Endothelial cell of umbilical vein (primary cell): ENCODE measurements around the gene SH3PXD2B. TPM values are rescaled to one million over a fixed set of nuclear protein-coding genes. Genes with fewer than 3 reads are reported as not detected.

Source experiments
- BruUV-seq: library from RNA; stranded (reverse); fragments of 400-500 nt; replicated peaks from 2 replicates; lab custom pipeline; 2021; lab: Mats Ljungman, UMichigan
- CTCF ChIA-PET: fragments of 300-600, 350-600 bp; sonication (Branson Sonifier 250); formaldehyde crosslinking; loops from one replicate; lab custom pipeline; 2021; ENCODE audit warnings: antibody characterized with exemption, inconsistent platforms; lab: Charles Lee
- POLR2A ChIA-PET: fragments of 300-600, 350-600 bp; sonication (Branson Sonifier 250); formaldehyde crosslinking; loops from one replicate; lab custom pipeline; 2021; ENCODE audit warnings: antibody characterized with exemption, inconsistent platforms; lab: Charles Lee
- DNase-seq: peaks from one replicate; pipeline ENCODE4 v3.0.0-alpha.2; 2011; ENCODE audit warnings: low read depth, low spot score
- FAIRE-seq: peaks from 2 replicates; lab custom pipeline; 2011; peaks lifted over from hg19 to GRCh38; lab: Jason Lieb, UNC
- H2AFZ ChIP-seq: 2 replicates; pipeline ENCODE4 v1.6.0; 2012; ENCODE audit warnings: low read depth, low read length, control low read depth, inconsistent platforms
- H3K27ac ChIP-seq: 2 replicates; pipeline ENCODE4 v1.5.1; 2011; ENCODE audit warnings: low read depth, mild to moderate bottlenecking, control low read depth, low read length, moderate library complexity; ENCODE audit not compliant: insufficient read depth
- H3K27me3 ChIP-seq, 2 experiments: 2 replicates each; pipeline versions ENCODE4 v1.6.0 to v1.6.1; 2011; ENCODE audit warnings: low read length in 2 of 2, mixed read lengths in 1 of 2; ENCODE audit not compliant: control insufficient read depth in 2 of 2, insufficient read depth in 2 of 2
- H3K36me3 ChIP-seq, 2 experiments: 2 replicates in 1 of 2; 3 replicates in 1 of 2; pipeline ENCODE4 v1.5.1; 2011; ENCODE audit warnings: low read length in 2 of 2, mild to moderate bottlenecking in 1 of 2, moderate library complexity in 1 of 2; ENCODE audit not compliant: control insufficient read depth in 2 of 2, insufficient read depth in 2 of 2; ENCODE audit errors: extremely low read depth in 1 of 2
- H3K4me1 ChIP-seq: 3 replicates; pipeline ENCODE4 v1.5.1; 2011; ENCODE audit warnings: mild to moderate bottlenecking, low read length; ENCODE audit not compliant: control insufficient read depth, insufficient read depth; ENCODE audit errors: extremely low read depth
- H3K4me2 ChIP-seq: 2 replicates; pipeline ENCODE4 v1.6.1; 2011; ENCODE audit warnings: low read length, control low read depth, mixed read lengths; ENCODE audit not compliant: insufficient read depth
- H3K4me3 ChIP-seq, 3 experiments: fragments of 200-600 bp in 1 of 3; sonication (generic), shearing (Covaris generic) in 1 of 3; replicated peaks in 1 of 3; 2 replicates each; pipeline ENCODE4 v1.5.1; 2011 to 2016; ENCODE audit warnings: control low read depth in 3 of 3, low read length in 3 of 3, mild to moderate bottlenecking in 2 of 3, inconsistent platforms in 1 of 3, low read depth in 1 of 3, moderate library complexity in 1 of 3; ENCODE audit not compliant: insufficient read depth in 1 of 3
- H3K79me2 ChIP-seq: 2 replicates; pipeline ENCODE4 v1.6.0; 2012; ENCODE audit warnings: low read length, inconsistent platforms; ENCODE audit not compliant: control insufficient read depth, insufficient read depth
- H3K9ac ChIP-seq: replicated peaks from 2 replicates; pipeline ENCODE3; 2011; ENCODE audit warnings: low read length, control low read depth; ENCODE audit not compliant: insufficient read depth; ENCODE audit errors: extremely low read depth
- H3K9me1 ChIP-seq: replicated peaks from 3 replicates; pipeline ENCODE4 v1.6.0; 2011; ENCODE audit warnings: mild to moderate bottlenecking, low read length; ENCODE audit not compliant: control insufficient read depth, insufficient read depth; ENCODE audit errors: extremely low read depth
- H3K9me3 ChIP-seq: replicated peaks from 2 replicates; pipeline ENCODE4 v1.5.1; 2012; ENCODE audit warnings: low read length, inconsistent platforms; ENCODE audit not compliant: control insufficient read depth, insufficient read depth
- H4K20me1 ChIP-seq: replicated peaks from 2 replicates; pipeline ENCODE3; 2011; ENCODE audit warnings: mild to moderate bottlenecking, low read length; ENCODE audit not compliant: control insufficient read depth, insufficient read depth; ENCODE audit errors: extremely low read depth
- EZH2 ChIP-seq: IDR thresholded peaks from 2 replicates; pipeline ENCODE4 v1.6.1; 2012; ENCODE audit warnings: borderline replicate concordance, low read depth, mild to moderate bottlenecking, moderate library complexity, low read length, inconsistent platforms; ENCODE audit not compliant: severe bottlenecking
- FOS ChIP-seq: IDR thresholded peaks from 2 replicates; pipeline ENCODE4 v1.6.1; 2011; ENCODE audit warnings: mild to moderate bottlenecking, low read length, moderate library complexity, borderline replicate concordance; ENCODE audit not compliant: insufficient read depth
- GATA2 ChIP-seq: IDR thresholded peaks from 2 replicates; pipeline ENCODE4 v1.7.0; 2011; ENCODE audit warnings: low read depth, mild to moderate bottlenecking, moderate library complexity, mixed read lengths, low read length; ENCODE audit not compliant: insufficient read length, insufficient read depth
- JUN ChIP-seq: IDR thresholded peaks from 2 replicates; pipeline ENCODE4 v1.6.1; 2011; ENCODE audit warnings: borderline replicate concordance, low read depth; ENCODE audit not compliant: insufficient read length, insufficient read depth
- MYC ChIP-seq: IDR thresholded peaks from one replicate; pipeline ENCODE4 v1.6.1; 2011; ENCODE audit warnings: mild to moderate bottlenecking, low read depth, low read length
- POLR2A ChIP-seq: IDR thresholded peaks from 2 replicates; pipeline ENCODE4 v1.6.1; 2012; ENCODE audit warnings: low read depth, mild to moderate bottlenecking, control low read depth, low read length
- POLR2AphosphoS5 ChIP-seq: IDR thresholded peaks from 2 replicates; pipeline ENCODE4 v1.6.1; 2012; ENCODE audit warnings: low read depth, mild to moderate bottlenecking, control low read depth, low read length, moderate library complexity; ENCODE audit not compliant: insufficient read depth
- dilution Hi-C: fragments of 300-500 bp; cut with MboI; formaldehyde crosslinking; loops from one replicate; pipeline ENCODE4 v1.15.0; 2019; ENCODE audit warnings: low sequenced_read_pairs; ENCODE audit not compliant: extremely low pct_ligation_motif_present
- intact Hi-C: fragments of 100-400 bp; cut with micrococcal nuclease; formaldehyde crosslinking; loops from one replicate; pipeline ENCODE4 v1.10.0; 2022
- polyA plus RNA-seq, 4 experiments: library from polyadenylated mRNA; depleted of rRNA in 3 of 4; stranded (reverse) in 3 of 4; unstranded in 1 of 4; fragments of >200 nt; gene quantifications; 2 replicates each; pipeline versions ENCODE4 v1.2.1 to v1.2.3, GENCODE V29; 2011 to 2012; ENCODE audit warnings: missing spikeins in 1 of 4
- total RNA-seq: library from RNA; stranded (reverse); gene quantifications from 2 replicates; pipeline ENCODE4 v1.2.3, GENCODE V29; 2021
- TF ChIP-seq, protein P1 (sequence below): IDR thresholded peaks from 2 replicates; pipeline ENCODE4 v1.6.1; 2011; ENCODE audit not compliant: insufficient read depth, insufficient read length
- TF ChIP-seq, protein P2 (sequence below), 2 donors: IDR thresholded peaks; 1 replicate in 1 of 2; 2 replicates in 1 of 2; pipeline ENCODE4 v1.5.1; 2011; ENCODE audit warnings: low read length in 2 of 2, mild to moderate bottlenecking in 2 of 2, moderate library complexity in 2 of 2, control low read depth in 1 of 2, inconsistent platforms in 1 of 2, low read depth in 1 of 2; ENCODE audit not compliant: insufficient read depth in 1 of 2; ENCODE audit errors: extremely low read depth in 1 of 2

SH3PXD2B gene
- total and polyA plus RNA-seq, 2 donors (not counting 3 experiments of a cell fraction or from before 2014, with no cell fraction given), result 23.5 to 66.3 TPM

DNA sequence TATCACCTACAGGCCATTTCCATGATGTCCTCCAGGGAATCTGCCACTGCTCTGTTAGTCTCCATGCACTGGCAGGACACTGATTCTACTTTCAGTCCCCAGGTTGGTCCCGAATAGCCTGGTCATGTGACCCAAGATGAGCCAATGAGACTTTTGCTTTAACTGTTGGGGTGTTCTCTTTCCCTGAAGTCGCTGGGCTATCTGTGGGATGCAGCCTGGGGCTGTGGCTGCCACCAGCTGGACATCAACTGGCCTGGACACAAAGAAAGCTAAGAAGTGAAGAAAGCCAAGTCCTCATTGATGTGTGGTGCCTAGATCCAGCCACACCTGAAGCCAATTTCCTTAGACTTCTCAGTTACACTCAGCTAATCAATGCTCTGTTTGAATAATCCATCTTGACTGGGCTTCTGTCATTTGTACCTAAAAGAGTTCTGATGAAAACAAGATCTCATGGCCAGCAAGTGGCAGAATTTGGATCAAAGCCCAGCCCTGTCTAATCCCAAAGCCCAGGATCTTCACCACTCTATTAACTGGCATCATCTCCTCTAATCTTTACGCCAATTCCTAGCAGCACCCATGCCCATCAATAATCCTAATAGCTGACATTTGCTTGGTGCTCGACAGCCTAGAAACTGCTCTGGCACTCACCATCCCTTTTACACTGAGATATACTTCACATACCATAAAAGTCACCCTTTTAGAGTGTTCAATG, 37.0 kb downstream of the SH3PXD2B start:
- Histone ChIP-seq H3K36me3 (peaks cover 11 to 14% of the 10 kb centered on the region in 2 experiments), H3K79me2 (no peaks in the 10 kb centered on the region), H3K4me1 (peaks cover 29% of the 10 kb centered on the region), H3K9me1 (no peaks in the 10 kb centered on the region), H3K4me3 (no peak overlapping the region), H3K9ac (no peak overlapping the region), H4K20me1 (no peaks in the 10 kb centered on the region), H3K4me2 (no peak overlapping the region), H3K27ac (no peak overlapping the region), H3K27me3 (no peaks in the 10 kb centered on the region), H2AFZ (no peak overlapping the region), H3K9me3 (no peaks in the 10 kb centered on the region)
- DNase-seq, result no peak
- intact Hi-C loops (no loop called here), dilution Hi-C loops (no loop called here)
- TF ChIP-seq POLR2AphosphoS5 (no peak), GATA2 (no peak), FOS (no peak), JUN (no peak), POLR2A (no peak), MYC (no peak), EZH2 (no peak)
- TF ChIP-seq, protein P1, sequence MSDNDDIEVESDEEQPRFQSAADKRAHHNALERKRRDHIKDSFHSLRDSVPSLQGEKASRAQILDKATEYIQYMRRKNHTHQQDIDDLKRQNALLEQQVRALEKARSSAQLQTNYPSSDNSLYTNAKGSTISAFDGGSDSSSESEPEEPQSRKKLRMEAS, result no peak
- TF ChIP-seq, protein P2, sequence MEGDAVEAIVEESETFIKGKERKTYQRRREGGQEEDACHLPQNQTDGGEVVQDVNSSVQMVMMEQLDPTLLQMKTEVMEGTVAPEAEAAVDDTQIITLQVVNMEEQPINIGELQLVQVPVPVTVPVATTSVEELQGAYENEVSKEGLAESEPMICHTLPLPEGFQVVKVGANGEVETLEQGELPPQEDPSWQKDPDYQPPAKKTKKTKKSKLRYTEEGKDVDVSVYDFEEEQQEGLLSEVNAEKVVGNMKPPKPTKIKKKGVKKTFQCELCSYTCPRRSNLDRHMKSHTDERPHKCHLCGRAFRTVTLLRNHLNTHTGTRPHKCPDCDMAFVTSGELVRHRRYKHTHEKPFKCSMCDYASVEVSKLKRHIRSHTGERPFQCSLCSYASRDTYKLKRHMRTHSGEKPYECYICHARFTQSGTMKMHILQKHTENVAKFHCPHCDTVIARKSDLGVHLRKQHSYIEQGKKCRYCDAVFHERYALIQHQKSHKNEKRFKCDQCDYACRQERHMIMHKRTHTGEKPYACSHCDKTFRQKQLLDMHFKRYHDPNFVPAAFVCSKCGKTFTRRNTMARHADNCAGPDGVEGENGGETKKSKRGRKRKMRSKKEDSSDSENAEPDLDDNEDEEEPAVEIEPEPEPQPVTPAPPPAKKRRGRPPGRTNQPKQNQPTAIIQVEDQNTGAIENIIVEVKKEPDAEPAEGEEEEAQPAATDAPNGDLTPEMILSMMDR (IDR thresholded peaks at IDR 0.05; ENCODE audit: extremely low read depth in 1 of 2, insufficient read depth in 1 of 2, low read depth in 1 of 2, low read length in 2 of 2), result no peak
- ChIA-PET CTCF (interaction anchor here (1.2 to 1.7 kb wide), 3 partner anchors 10 to 35 kb away, joined by 5 to 12 read pairs (median 5); no protein-coding TSS in a partner anchor), POLR2A (no interaction called here)
- no TSS peak for BruUV-seq
- no peak for FAIRE-seq
